NCI-H2196 (cell line): ENCODE data around the gene SGMS1.
"Not testable (repeated sequence)": the region's sequence is repeated elsewhere in the genome, so short reads cannot be mapped to it uniquely, and the experiment has no call there.

Experiments used
- DNase-seq: peaks from one replicate; lab custom pipeline; 2025; ENCODE audit not compliant: unreplicated experiment; lab: John Stamatoyannopoulos, UW

Gene SGMS1

GRCh38 chr10:50512743-50513416 is 110.9 kb downstream of the SGMS1 start:
- DNase-seq, result no peak

GRCh38 chr10:50512214-50512595 is 111.6 kb downstream of the SGMS1 start:
- DNase-seq, result no peak

DNA sequence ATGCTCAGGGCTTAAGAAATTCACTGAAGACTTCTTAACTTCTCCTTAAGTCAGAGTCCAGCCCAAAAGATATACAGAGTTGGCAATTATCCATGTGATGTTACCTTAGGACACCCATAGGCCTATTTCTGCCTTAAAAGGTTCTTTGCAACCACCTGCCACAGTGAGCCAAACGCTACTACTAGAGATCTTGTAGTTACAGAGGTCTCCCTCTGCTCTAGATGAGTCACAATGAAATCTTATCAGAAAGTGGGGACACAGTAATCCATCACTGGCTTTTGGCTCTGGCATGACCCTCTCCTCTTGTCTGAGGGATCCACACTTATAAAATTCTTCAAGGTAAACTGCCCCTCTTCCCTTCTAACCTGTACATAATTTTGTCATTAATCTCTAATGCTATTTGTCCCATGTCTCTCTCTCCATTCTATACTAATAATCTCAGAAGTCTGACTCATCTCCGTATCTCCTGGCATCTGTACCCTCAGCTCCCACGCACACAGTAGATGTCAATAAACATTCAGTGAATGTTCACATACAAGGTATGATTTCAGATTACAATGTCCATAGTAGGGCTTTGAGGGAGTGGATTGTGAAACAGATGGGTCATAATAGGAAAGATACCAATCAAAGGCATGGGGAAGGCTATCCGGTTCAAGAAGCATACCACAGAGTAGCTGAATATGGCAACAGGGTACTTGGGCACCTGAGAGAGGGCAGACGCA is 112.1 kb downstream of the SGMS1 start:
- no peak for DNase-seq

DNA sequence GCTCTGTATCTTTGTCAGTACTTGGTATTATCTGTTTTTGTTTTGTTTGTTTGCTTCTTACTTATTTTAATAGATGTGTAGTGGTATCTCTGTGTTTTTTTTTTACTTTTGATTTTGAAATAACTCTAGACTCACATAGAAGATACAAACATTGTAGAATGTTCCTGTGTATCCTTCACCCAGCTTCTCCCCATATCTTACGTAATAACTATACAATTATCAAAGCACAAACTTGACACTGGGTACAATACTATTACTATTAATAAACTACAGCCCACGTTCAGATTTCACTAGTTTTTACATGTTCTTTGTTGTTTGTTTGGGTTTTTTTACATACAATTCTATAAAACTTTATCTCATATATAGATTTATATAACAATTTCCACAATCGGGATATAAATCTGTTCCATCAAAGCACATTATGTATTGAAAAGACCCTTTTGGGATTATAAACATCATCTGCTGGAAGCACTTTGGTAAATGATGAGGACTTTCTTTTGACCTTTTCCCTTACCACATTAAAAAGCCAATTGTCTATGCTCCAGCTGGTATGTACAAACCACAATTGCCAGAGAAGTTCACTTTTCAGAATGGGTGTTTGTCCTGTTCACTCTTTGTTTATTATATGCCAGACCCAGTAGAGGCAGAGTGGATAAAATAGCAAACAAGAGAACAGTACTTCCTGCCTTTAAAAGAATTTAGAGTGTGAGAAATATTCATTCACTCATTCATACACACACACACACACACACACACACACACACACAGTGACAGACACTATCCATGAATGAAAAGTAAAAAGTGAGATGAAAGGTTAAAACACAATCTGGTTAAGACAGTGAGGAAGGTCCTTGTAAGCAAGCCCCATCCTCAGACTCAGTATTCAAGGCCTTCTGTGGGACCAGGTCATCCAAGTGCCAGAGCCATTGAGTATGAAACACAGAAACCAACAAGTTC is 113.0 kb downstream of the SGMS1 start:
- DNase-seq, result no peak

- no peak for DNase-seq
Observed at GRCh38 chr10:50508315-50509051, 115.3 kb downstream of the SGMS1 start.

DNA sequence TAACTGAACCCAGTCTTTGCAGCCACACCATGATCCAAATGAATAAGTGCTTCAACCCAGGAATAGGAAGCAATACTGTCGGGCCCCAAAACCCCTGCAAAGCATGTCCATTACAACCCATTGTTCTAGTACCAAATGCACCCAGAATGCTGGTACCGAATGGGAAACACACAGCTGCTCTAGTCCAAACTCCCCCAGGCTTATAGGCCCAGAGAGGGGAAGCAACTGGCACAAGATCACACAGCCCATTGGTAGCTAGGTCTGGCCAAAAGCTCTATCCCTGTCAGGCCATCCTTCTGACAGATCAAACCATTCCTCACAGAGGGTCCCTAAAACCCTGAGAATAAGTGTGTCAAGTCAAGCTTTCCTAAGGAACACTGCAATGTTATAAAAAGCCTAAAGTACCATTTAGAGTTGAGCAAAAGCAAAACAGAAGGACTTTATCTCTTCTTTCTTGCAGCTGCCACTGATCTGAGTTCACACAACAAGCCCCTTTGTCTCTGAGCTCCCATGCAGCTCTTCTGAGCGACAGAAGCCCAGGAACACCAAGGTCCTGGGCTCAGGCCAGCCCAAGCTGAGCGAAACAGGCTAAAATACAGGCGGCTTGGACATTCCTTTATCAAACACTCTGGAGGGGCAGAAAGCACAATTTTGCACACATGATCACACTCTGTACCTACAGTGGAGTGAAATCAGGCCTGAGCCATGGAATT is 116.7 kb downstream of the SGMS1 start:
- no peak for DNase-seq

DNA sequence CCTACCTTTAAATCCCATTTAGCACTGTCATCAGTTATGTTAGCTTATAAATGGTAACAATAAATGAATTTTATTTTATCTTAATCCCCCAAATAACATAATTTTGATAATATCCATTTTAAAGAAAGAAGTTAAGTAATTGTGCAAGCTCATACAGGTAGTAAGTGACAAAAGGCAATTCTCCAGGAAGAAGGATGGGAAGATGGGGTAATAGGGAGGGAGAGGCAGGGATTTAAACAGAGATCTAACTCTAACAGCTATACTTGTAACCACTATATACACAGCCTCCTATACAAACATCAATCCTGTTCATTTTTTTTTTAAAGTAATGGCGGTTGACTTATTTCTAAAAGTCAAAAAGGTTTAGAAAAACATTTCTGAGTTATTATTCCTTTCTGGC is 119.4 kb downstream of the SGMS1 start:
- no peak for DNase-seq

DNA sequence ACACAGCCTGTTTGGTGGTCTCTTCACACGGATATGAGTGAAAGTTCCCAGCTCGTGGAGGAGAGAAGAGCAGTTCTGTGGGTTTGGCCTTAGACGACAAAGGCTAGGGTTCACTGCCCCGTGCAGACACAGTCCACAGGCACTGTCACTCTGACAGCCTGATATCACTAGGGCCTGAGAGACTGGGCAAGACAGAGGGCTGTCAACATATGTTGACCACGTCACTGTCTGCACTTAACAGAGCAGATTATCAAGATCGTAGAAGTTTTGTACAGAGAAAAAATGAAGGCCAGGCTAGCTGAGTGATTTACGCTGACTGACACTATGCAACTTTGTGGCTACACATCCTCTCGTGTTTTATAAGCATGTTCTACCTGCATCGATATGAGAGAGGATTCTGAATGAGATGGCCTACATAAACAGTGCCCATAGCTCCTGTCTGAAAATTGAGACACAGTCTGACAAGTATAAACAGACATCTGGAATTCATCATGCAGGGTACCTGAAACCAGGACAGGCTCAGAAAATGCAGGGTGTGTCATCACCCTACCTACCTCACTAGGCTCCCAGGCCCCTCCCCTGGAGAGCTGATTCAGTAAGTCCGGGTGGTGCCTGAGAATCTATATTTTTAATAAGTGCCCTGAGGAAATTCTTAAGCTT is 120.0 kb downstream of the SGMS1 start:
- DNase-seq, result no peak

GRCh38 chr10:50503156-50503555 is 120.6 kb downstream of the SGMS1 start:
- not testable (repeated sequence) for DNase-seq

DNA sequence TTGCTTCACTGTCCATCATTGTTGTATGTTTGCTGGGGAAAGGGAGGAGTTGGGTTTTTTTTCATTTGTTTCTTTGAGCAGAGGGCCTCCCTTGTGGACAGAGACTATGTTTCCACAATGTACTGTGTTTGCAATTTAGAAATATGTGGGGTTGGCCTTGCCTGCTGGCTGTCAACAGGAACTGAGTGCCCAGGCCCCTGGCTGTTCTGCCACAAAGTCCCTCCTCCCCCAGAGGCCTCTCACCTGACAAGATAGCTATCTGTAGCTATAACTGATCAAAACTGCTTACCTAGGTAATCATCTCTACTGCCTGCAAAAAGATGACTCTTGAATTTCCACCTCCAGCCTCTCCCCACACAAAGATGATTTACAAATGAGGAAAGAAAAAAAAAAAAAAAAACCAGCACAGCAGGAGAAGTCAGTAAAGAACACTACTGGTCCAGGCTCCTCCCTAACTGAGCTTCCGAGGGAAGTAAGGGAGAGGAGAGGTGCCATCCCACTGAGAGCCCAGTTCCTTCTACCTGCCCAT is 121.8 kb downstream of the SGMS1 start:
- DNase-seq, result no peak

- no peak for DNase-seq
Observed at GRCh38 chr10:50501478-50501877, 122.3 kb downstream of the SGMS1 start.

DNA sequence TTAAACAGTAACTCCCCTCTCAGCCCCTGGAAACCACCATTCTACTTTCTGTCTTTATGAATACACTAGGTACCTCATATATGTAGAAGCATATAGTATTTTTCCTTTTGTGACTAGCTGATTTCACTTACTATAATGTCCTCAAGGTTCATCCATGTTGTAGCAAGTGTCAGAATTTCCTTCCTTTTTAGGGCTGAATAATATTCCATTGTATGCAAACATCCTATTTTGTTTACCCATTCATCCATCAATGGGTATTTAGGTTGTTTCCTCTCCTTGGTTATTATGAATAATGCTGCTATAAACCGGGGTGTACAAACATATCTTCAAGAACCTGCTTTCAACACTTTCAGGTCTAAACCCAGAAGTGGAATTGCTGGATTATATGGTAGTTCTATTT is 125.3 kb downstream of the SGMS1 start:
- no peak for DNase-seq

DNA sequence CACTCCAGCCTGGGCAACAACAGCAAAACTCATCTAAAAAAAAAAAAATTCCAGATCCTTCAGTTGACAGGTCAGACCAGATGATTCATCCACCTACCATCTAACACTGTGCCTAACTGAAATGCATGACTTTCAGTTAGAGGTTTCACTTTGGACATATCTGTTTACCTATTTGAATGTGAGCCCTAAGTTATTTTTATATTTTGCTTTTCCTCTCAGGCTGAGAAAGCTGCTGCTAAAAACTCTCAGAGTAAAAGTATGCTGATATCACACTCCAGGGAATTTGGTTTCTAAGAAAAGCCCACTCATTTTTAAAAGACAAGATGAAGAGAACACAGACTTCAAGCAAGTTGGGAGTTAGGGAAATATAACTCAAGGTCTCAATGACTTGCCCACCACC is 126.0 kb downstream of the SGMS1 start:
- no peak for DNase-seq

GRCh38 chr10:50496228-50496627 is 127.5 kb downstream of the SGMS1 start:
- DNase-seq, result no peak

- DNase-seq, result no peak
Observed at GRCh38 chr10:50490241-50490640, 133.5 kb downstream of the SGMS1 start.

DNA sequence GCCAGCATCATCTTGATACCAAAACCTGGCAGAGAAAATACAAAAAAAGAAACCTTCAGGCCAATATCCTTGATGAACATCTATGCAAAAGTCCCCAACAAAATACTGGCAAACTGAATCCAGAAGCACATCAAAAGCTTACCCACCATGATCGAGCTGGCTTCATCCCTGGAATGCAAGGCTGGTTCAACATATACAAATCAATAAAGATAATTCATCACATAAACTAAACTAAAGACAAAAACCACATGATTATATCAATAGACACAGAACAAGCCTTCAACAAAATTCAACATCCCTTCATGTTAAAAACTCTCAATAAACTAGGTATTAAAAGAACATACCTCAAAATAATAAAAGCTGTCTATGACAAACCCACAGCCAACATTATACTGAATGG is 139.2 kb downstream of the SGMS1 start:
- not testable (repeated sequence) for DNase-seq

DNA sequence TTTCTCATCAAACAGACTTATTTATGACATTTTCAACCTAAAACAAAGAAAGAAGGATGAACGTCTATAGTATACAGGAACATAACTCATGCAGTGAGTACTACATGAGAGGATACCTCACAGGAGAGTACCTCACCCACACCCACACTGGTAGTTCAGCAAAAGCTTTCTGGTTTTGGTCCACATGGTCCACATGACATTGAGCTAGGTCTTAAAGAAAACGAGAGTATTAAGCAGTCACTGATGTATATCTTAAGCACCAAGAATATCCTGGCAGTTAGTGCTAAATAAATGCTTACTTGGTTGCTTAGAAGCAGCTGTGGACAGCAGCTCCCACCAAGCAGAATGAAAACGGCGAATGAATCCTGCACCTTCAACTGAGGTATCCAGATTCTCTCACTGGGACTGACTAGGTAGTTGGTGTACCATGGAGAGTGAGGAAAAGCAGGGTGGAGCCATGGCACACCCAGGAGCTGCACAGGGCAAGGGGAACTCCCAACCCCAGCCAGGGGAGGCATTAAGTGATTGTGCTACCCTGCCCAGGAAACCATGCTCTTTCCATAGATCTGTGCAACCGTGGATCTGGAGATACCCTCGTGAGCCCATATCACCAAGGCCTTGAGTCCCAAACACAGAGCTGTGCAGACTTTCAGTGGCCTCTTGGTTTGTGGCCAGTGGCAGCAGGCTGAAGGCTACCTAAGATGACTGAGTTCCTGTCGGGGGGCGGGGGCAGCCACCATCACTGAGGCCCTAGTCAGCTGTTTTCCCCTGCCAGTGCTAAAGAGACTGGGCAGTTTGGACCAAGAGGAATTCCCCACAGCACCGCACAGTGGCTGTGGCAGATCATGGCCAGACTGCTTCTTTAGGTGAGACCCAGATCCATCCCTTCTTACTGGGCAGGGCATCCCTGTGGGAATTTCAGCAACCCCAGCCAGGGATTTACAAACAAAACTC is 143.4 kb downstream of the SGMS1 start:
- no peak for DNase-seq
